HepG2 (cell line): ENCODE results near the gene CCDC54. TPM values are rescaled to one million over a fixed set of nuclear protein-coding genes. Genes with fewer than 3 reads are reported as not detected.
"Not testable (repeated sequence)": the region's sequence is repeated elsewhere in the genome, so short reads cannot be mapped to it uniquely, and the experiment has no call there.

ENCODE experiments used
- ATAC-seq: fragments of 200-7000 bp; cut with Tn5 transposase; 3 replicates; pipeline ENCODE4 v1.9.1; 2020; ENCODE audit warnings: mild to moderate bottlenecking, moderate library complexity
- BruUV-seq: library from RNA; stranded (reverse); fragments of 400-500 nt; replicated peaks from 2 replicates; lab custom pipeline; 2021; lab: Mats Ljungman, UMichigan
- CTCF ChIA-PET: fragments of 300-600 bp; formaldehyde crosslinking; extraction: SDS; loops from one replicate; lab custom pipeline; 2021; ENCODE audit warnings: low total read pairs, inconsistent platforms, low intra/inter-chr PET ratio; lab: Yijun Ruan, JAX
- POLR2A ChIA-PET: fragments of 350-600 bp; sonication (Branson Sonifier 250); formaldehyde crosslinking; loops from one replicate; lab custom pipeline; 2020; ENCODE audit warnings: antibody characterized with exemption, inconsistent platforms; lab: Yijun Ruan, JAX
- DNase-seq: peaks from one replicate; pipeline ENCODE4 v3.0.0-alpha.2; 2015; ENCODE audit warnings: low spot score
- FAIRE-seq: peaks from 3 replicates; lab custom pipeline; 2011; peaks lifted over from hg19 to GRCh38; lab: Jason Lieb, UNC
- H2AFZ ChIP-seq: one replicate; pipeline ENCODE4 v1.6.1; 2011; ENCODE audit warnings: low read length, inconsistent platforms
- H3K27ac ChIP-seq: fragments of 300-600 bp; 3 replicates; pipeline ENCODE4 v1.8.0; 2011; ENCODE audit warnings: mixed run types, mild to moderate bottlenecking, mixed read lengths, low read length, inconsistent platforms; ENCODE audit not compliant: insufficient read depth; ENCODE audit errors: extremely low read length
- H3K27me3 ChIP-seq, 2 experiments: fragments of 200-600 bp in 1 of 2; 2 replicates in 1 of 2; 3 replicates in 1 of 2; pipeline versions ENCODE4 v1.6.0 to v1.8.0; 2011; ENCODE audit warnings: low read length in 2 of 2, mild to moderate bottlenecking in 2 of 2, moderate library complexity in 2 of 2, inconsistent platforms in 1 of 2; ENCODE audit not compliant: insufficient read depth in 2 of 2, control insufficient read depth in 1 of 2
- H3K36me3 ChIP-seq, 2 experiments: fragments of 200-600 bp in 1 of 2; replicated peaks in 1 of 2; 2 replicates in 1 of 2; 3 replicates in 1 of 2; pipeline versions ENCODE4 v1.5.1 to v1.8.0; 2011; ENCODE audit warnings: low read length in 2 of 2, inconsistent platforms in 1 of 2; ENCODE audit not compliant: insufficient read depth in 2 of 2, control insufficient read depth in 1 of 2
- H3K4me1 ChIP-seq: 2 replicates; pipeline ENCODE4 v1.5.1; 2012; ENCODE audit warnings: low read length, inconsistent platforms; ENCODE audit not compliant: insufficient read depth
- H3K4me2 ChIP-seq: 2 replicates; pipeline ENCODE4 v1.6.0; 2011; ENCODE audit warnings: low read depth, low read length, inconsistent platforms
- H3K4me3 ChIP-seq, 3 experiments: fragments of 200-600 bp in 1 of 3; sonication (generic), shearing (Covaris generic) in 1 of 3; replicated peaks in 1 of 3; 2 replicates each; pipeline ENCODE4 v1.5.1; 2011 to 2016; ENCODE audit warnings: low read length in 3 of 3, inconsistent platforms in 2 of 3, low read depth in 2 of 3, mild to moderate bottlenecking in 2 of 3, control low read depth in 1 of 3, mixed read lengths in 1 of 3; ENCODE audit not compliant: insufficient read depth in 1 of 3
- H3K79me2 ChIP-seq: one replicate; pipeline ENCODE4 v1.6.1; 2011; ENCODE audit warnings: low read length, inconsistent platforms; ENCODE audit not compliant: insufficient read depth
- H3K9ac ChIP-seq: 2 replicates; pipeline ENCODE4 v1.6.0; 2011; ENCODE audit warnings: mild to moderate bottlenecking, low read depth, low read length, inconsistent platforms; ENCODE audit not compliant: insufficient read depth
- H3K9me3 ChIP-seq: 2 replicates; pipeline ENCODE4 v1.5.1; 2012; ENCODE audit warnings: mild to moderate bottlenecking, low read length
- H4K20me1 ChIP-seq: 2 replicates; pipeline ENCODE4 v1.6.0; 2011; ENCODE audit warnings: inconsistent platforms, mild to moderate bottlenecking, low read length, moderate library complexity; ENCODE audit not compliant: insufficient read depth
- WGBS: methylation state at CpG from one replicate; pipeline ENCODE4 v1.1.6; 2017; ENCODE audit warnings: low lambda C conversion rate; 5-methylcytosine and 5-hydroxymethylcytosine counted together
- in situ Hi-C: cut with HindIII; loops from 2 replicates; pipeline ENCODE4 v1.10.0; 2017; ENCODE audit warnings: low pct_unique_long_range_greater_than_20kb; ENCODE audit not compliant: extremely low pct_ligation_motif_present
- intact Hi-C: fragments of 100-400 bp; cut with micrococcal nuclease; formaldehyde crosslinking; loops from one replicate; pipeline ENCODE4 v1.10.0; 2022; ENCODE audit not compliant: unreplicated experiment
- polyA plus RNA-seq, 8 experiments: library from polyadenylated mRNA; depleted of rRNA in 3 of 8; stranded (reverse) in 7 of 8; unstranded in 1 of 8; fragments of >200 nt; fragmentation: Illumina TruSeq in 4 of 8; extraction: Trizol in 4 of 8; gene quantifications; 2 replicates each; pipeline versions ENCODE4 v1.2.1 to v1.2.3, GENCODE V29; 2011 to 2016; ENCODE audit warnings: low read depth in 4 of 8, missing spikeins in 1 of 8, mixed read lengths in 1 of 8; ENCODE audit not compliant: insufficient read depth in 1 of 8
- total RNA-seq, 5 experiments: library from RNA; depleted of rRNA; stranded (reverse); fragments of >200 nt; fragmentation: Illumina TruSeq; extraction: Trizol; gene quantifications; 2 replicates each; pipeline ENCODE4 v1.2.3, GENCODE V29; 2016; ENCODE audit warnings: low read depth in 1 of 5
- TF ChIP-seq, protein P1 (sequence below): sonication (generic); formaldehyde crosslinking; IDR thresholded peaks from 2 replicates; pipeline ENCODE4 v1.4.0; 2020; ENCODE audit warnings: missing genetic modification reagents

CCDC54 gene
- total and polyA plus RNA-seq, 2 of the 13 experiments (the other 11 are each of a cell fraction or from before 2014, with no cell fraction given) = not detected

DNA sequence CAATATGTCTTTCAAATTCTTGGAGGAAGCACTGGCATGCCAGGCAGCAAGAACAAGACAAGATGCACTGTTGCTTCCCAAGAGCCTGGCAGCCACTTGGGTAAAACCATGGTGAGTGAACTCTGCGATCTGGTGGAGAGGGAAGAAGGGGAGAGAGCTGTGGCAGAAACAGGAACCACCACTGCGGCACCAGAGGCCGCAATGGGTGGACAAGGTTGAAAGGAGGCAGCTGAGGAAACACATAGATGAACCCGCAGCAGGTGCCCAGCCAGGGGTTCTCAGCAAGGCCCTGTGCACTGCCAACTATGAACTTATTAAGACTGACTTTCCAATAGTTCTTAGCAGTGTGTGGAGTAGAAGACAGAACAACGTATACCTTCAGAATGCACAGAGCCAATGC lies 48.2 kb upstream of the CCDC54 start:
- no peak overlapping the region for H3K9ac ChIP-seq
- CTCF ChIA-PET = no interaction called here
- no peaks in the 10 kb centered on the region; a peak in 3 of 5 replicates for H3K27me3 ChIP-seq
- BruUV-seq = no TSS peak
- POLR2A ChIA-PET = no interaction called here
- DNase-seq (no peak), ATAC-seq (no peak), FAIRE-seq (no peak)
- H4K20me1 ChIP-seq = no peaks in the 10 kb centered on the region
- TF ChIP-seq, protein P1, sequence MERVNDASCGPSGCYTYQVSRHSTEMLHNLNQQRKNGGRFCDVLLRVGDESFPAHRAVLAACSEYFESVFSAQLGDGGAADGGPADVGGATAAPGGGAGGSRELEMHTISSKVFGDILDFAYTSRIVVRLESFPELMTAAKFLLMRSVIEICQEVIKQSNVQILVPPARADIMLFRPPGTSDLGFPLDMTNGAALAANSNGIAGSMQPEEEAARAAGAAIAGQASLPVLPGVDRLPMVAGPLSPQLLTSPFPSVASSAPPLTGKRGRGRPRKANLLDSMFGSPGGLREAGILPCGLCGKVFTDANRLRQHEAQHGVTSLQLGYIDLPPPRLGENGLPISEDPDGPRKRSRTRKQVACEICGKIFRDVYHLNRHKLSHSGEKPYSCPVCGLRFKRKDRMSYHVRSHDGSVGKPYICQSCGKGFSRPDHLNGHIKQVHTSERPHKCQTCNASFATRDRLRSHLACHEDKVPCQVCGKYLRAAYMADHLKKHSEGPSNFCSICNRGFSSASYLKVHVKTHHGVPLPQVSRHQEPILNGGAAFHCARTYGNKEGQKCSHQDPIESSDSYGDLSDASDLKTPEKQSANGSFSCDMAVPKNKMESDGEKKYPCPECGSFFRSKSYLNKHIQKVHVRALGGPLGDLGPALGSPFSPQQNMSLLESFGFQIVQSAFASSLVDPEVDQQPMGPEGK (CRISPR knock-in tag) = no peak
- H3K27ac ChIP-seq = no peak overlapping the region
- intact Hi-C loops (no loop called here), in situ Hi-C loops (no loop called here)
- no peaks in the 10 kb centered on the region for H3K9me3 ChIP-seq
- no peaks in the 10 kb centered on the region for H3K4me1 ChIP-seq
- no peak overlapping the region for H3K4me2 ChIP-seq
- WGBS = 12% methylated on average over 5 of the region's 5 CpGs
- no peaks in the 10 kb centered on the region for H3K79me2 ChIP-seq
- no peak overlapping the region for H3K4me3 ChIP-seq
- no peak overlapping the region for H2AFZ ChIP-seq
- no peaks in the 10 kb centered on the region for H3K36me3 ChIP-seq

DNA sequence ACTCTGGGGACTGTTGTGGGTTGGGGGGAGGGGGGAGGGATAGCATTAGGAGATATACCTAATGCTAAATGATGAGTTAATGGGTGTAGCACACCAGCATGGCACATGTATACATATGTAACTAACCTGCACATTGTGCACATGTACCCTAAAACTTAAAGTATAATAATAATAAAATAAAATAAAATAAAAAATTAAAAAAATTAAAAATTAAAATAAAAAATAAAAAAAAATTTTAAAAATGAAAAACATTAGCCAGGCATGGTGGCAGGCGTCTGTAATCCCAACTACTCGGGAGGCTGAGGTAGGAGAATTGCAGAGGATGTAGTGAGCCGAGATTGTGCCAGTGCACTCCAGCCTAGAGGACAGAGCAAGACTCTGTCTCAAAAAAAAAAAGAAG lies 37.5 kb upstream of the CCDC54 start:
- DNase-seq, H3K4me3 ChIP-seq, intact Hi-C loops, FAIRE-seq, H3K4me2 ChIP-seq, H3K27me3 ChIP-seq, H3K9me3 ChIP-seq, BruUV-seq, CTCF ChIA-PET, H4K20me1 ChIP-seq, H3K4me1 ChIP-seq, POLR2A ChIA-PET, in situ Hi-C loops, H3K27ac ChIP-seq, H3K9ac ChIP-seq, ATAC-seq, H3K36me3 ChIP-seq, H3K79me2 ChIP-seq, H2AFZ ChIP-seq: not testable (repeated sequence)
- WGBS = 2% methylated on average over 3 of the region's 3 CpGs
